ENCODE data around the gene ZNF222. TPM values are rescaled to one million over a fixed set of nuclear protein-coding genes. Genes with fewer than 3 reads are reported as not detected.

The ZNF222 gene
- total and polyA plus RNA-seq, 2 donors (not counting 1 experiment from before 2014, with no cell fraction given) = 6.0 to 13.0 TPM

DNA sequence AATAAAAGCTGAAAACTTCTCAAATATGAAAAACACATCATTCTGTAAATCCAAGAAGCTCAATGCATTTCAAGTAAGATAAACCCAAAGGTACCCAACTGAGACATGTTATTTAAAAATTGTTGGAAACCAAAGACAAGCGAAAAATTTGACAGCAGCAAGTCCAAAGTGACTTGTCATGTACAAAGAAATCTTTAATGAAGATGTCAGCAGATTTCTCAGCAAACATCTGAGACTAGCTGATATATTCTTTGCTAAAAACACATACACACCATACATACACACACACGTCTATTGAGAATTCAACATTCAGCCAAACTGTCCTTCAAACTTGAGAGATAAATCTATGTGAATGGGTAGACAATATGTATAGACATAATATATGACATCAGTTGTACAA, 5.7 kb upstream of the ZNF222 start:
- H3K27me3 ChIP-seq (ENCODE audit: control insufficient read depth, insufficient read depth, low read length) = no peaks in the 10 kb centered on the region
- no peak overlapping the region for H3K27ac ChIP-seq (ENCODE audit: insufficient read depth, low read length)
- H4K20me1 ChIP-seq (ENCODE audit: control insufficient read depth, extremely low read depth, insufficient read depth, low read length) = no peaks in the 10 kb centered on the region
- no peaks in the 10 kb centered on the region for H3K4me1 ChIP-seq (ENCODE audit: control insufficient read depth, extremely low read depth, insufficient read depth, low read length)
- no peak overlapping the region for H3K4me2 ChIP-seq (ENCODE audit: extremely low read depth, insufficient read depth, low read length)
- TF ChIP-seq, protein P1, sequence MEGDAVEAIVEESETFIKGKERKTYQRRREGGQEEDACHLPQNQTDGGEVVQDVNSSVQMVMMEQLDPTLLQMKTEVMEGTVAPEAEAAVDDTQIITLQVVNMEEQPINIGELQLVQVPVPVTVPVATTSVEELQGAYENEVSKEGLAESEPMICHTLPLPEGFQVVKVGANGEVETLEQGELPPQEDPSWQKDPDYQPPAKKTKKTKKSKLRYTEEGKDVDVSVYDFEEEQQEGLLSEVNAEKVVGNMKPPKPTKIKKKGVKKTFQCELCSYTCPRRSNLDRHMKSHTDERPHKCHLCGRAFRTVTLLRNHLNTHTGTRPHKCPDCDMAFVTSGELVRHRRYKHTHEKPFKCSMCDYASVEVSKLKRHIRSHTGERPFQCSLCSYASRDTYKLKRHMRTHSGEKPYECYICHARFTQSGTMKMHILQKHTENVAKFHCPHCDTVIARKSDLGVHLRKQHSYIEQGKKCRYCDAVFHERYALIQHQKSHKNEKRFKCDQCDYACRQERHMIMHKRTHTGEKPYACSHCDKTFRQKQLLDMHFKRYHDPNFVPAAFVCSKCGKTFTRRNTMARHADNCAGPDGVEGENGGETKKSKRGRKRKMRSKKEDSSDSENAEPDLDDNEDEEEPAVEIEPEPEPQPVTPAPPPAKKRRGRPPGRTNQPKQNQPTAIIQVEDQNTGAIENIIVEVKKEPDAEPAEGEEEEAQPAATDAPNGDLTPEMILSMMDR (conservative IDR thresholded peaks at IDR 0.05 in 1 of 2, IDR thresholded peaks at IDR 0.05 in 1 of 2; ENCODE audit: low read depth in 1 of 2, low read length in 2 of 2) = no peak
- no peak for TF ChIP-seq EZH2 (IDR thresholded peaks at IDR 0.05; ENCODE audit: low read length, missing control alignments)
- H3K9ac ChIP-seq (ENCODE audit: insufficient read depth, low read length) = no peak overlapping the region
- H3K9me3 ChIP-seq (ENCODE audit: control insufficient read depth, insufficient read depth, low read depth, low read length) = no peaks in the 10 kb centered on the region
- H3K4me3 ChIP-seq (replicated peaks in 1 of 4; ENCODE audit: control extremely low read depth in 1 of 4, insufficient read depth in 1 of 4, low read depth in 3 of 4, low read length in 4 of 4) = no peak overlapping the region
- no peak overlapping the region for H2AFZ ChIP-seq (ENCODE audit: low read length)
- H3K36me3 ChIP-seq (ENCODE audit: control insufficient read depth, insufficient read depth, low read length) = no peaks in the 10 kb centered on the region
- H3K79me2 ChIP-seq (ENCODE audit: control insufficient read depth, insufficient read depth, low read length) = no peaks in the 10 kb centered on the region
- no peak for DNase-seq (ENCODE audit: low read depth in 2 of 2)

DNA sequence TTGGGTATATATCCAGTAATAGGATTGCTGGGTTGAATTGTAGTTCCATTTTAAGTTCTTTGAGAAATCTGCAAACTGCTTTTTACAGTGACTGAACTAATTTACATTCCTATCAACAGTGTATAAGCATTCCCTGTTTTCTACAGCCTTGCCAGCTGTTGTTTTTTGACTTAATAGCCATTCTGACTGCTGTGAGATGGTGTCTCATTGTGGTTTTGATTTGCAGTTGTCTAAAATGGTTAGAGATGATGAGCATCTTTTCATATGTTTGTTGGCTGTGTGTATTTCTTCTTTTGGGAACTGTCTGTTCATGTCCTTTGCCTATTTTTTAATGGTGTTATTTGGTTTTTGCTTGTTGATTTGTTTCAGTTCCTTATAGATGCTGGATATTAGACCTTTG, 4.0 kb upstream of the ZNF222 start:
- DNase-seq (ENCODE audit: low read depth in 2 of 2) = no peak
- H3K4me3 ChIP-seq (replicated peaks in 1 of 4; ENCODE audit: control extremely low read depth in 1 of 4, insufficient read depth in 1 of 4, low read depth in 3 of 4, low read length in 4 of 4) = no peak overlapping the region
- no peaks in the 10 kb centered on the region for H3K79me2 ChIP-seq (ENCODE audit: control insufficient read depth, insufficient read depth, low read length)
- H3K36me3 ChIP-seq (ENCODE audit: control insufficient read depth, insufficient read depth, low read length) = no peaks in the 10 kb centered on the region
- H3K27ac ChIP-seq (ENCODE audit: insufficient read depth, low read length) = no peak overlapping the region
- no peaks in the 10 kb centered on the region for H3K27me3 ChIP-seq (ENCODE audit: control insufficient read depth, insufficient read depth, low read length)
- H4K20me1 ChIP-seq (ENCODE audit: control insufficient read depth, extremely low read depth, insufficient read depth, low read length) = no peaks in the 10 kb centered on the region
- no peak overlapping the region for H3K4me2 ChIP-seq (ENCODE audit: extremely low read depth, insufficient read depth, low read length)
- H3K4me1 ChIP-seq (ENCODE audit: control insufficient read depth, extremely low read depth, insufficient read depth, low read length) = no peaks in the 10 kb centered on the region
- TF ChIP-seq, protein P1 (conservative IDR thresholded peaks at IDR 0.05 in 1 of 2, IDR thresholded peaks at IDR 0.05 in 1 of 2; ENCODE audit: low read depth in 1 of 2, low read length in 2 of 2) = no peak
- TF ChIP-seq EZH2 (IDR thresholded peaks at IDR 0.05; ENCODE audit: low read length, missing control alignments) = no peak
- no peaks in the 10 kb centered on the region for H3K9me3 ChIP-seq (ENCODE audit: control insufficient read depth, insufficient read depth, low read depth, low read length)
- no peak overlapping the region for H2AFZ ChIP-seq (ENCODE audit: low read length)
- H3K9ac ChIP-seq (ENCODE audit: insufficient read depth, low read length) = no peak overlapping the region

DNA sequence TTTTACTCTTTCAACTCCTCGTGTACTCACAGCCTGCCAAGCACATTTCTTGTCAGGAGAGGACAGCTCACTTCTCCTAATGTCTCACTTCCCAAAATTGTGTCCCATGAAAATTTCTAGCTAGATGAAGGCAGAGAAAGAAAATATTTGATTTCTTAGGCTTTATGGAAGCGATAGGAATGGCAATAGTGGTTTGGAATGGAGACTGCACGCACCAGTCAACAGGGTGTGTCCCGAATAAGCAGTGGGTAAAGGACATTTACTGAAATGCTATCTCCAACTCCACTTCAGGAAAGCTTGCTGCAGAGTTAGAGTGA, 321 bp upstream of the ZNF222 start:
- no peak overlapping the region for H3K9ac ChIP-seq (ENCODE audit: insufficient read depth, low read length)
- no peak for DNase-seq (ENCODE audit: low read depth in 2 of 2)
- H3K9me3 ChIP-seq (ENCODE audit: control insufficient read depth, insufficient read depth, low read depth, low read length) = no peaks in the 10 kb centered on the region
- peaks cover 5% of the 10 kb centered on the region for H3K36me3 ChIP-seq (ENCODE audit: control insufficient read depth, insufficient read depth, low read length)
- peak overlapping the region; percentile 83 for H3K4me2 ChIP-seq (ENCODE audit: extremely low read depth, insufficient read depth, low read length)
- H3K27ac ChIP-seq (ENCODE audit: insufficient read depth, low read length) = no peak overlapping the region
- TF ChIP-seq, protein P1 (conservative IDR thresholded peaks at IDR 0.05 in 1 of 2, IDR thresholded peaks at IDR 0.05 in 1 of 2; ENCODE audit: low read depth in 1 of 2, low read length in 2 of 2) = no peak
- no peak for TF ChIP-seq EZH2 (IDR thresholded peaks at IDR 0.05; ENCODE audit: low read length, missing control alignments)
- H4K20me1 ChIP-seq (ENCODE audit: control insufficient read depth, extremely low read depth, insufficient read depth, low read length) = no peaks in the 10 kb centered on the region
- peak overlapping the region; percentile 90 to 97 (median 92) for H3K4me3 ChIP-seq (replicated peaks in 1 of 4; ENCODE audit: control extremely low read depth in 1 of 4, insufficient read depth in 1 of 4, low read depth in 3 of 4, low read length in 4 of 4)
- no peaks in the 10 kb centered on the region for H3K79me2 ChIP-seq (ENCODE audit: control insufficient read depth, insufficient read depth, low read length)
- H3K4me1 ChIP-seq (ENCODE audit: control insufficient read depth, extremely low read depth, insufficient read depth, low read length) = no peaks in the 10 kb centered on the region
- H2AFZ ChIP-seq (ENCODE audit: low read length) = peak overlapping the region; percentile 97
- H3K27me3 ChIP-seq (ENCODE audit: control insufficient read depth, insufficient read depth, low read length) = no peaks in the 10 kb centered on the region
